ENCODE results near the gene ACVR1.

GRCh38 chr2:157821519-157822131 is 54.5 kb downstream of the ACVR1 start:
- no peak for TF ChIP-seq CTCF (IDR thresholded peaks at IDR 0.05; ENCODE audit: borderline replicate concordance, extremely low read depth, low read length, poor library complexity, severe bottlenecking)
- no peak for TF ChIP-seq EZH2 (IDR thresholded peaks at IDR 0.05; ENCODE audit: borderline replicate concordance, low read depth, low read length, severe bottlenecking)
